Activated CD8-positive, alpha-beta memory T cell treated with anti-CD3 and anti-CD28 coated beads, Interleukin-2, amount 50 U/mL, for 24 hours (primary cell): ENCODE results near the gene TCL1B.
"Not testable (repeated sequence)": the region's sequence is repeated elsewhere in the genome, so short reads cannot be mapped to it uniquely, and the experiment has no call there.

Experiments used
- DNase-seq: peaks from one replicate; pipeline ENCODE4 v3.0.0-alpha.2; 2020; ENCODE audit errors: extremely low read depth

Gene TCL1B

GRCh38 chr14:95685978-95686922 lies at the start of gene TCL1B:
TCL1B (plus strand) TSS chr14:95686426; CDS start chr14:95686468, 42 bp downstream.
- no peak for DNase-seq

- no peak for DNase-seq
These were observed 41.2 kb upstream of the TCL1B start for GRCh38 chr14:95644981-95645380.

GRCh38 chr14:95645389-95645996 lies 40.7 kb upstream of the TCL1B start:
- no peak for DNase-seq

- no peak for DNase-seq
These were observed 38.3 kb upstream of the TCL1B start for GRCh38 chr14:95647926-95648325.

GRCh38 chr14:95649230-95649629 lies 37.0 kb upstream of the TCL1B start:
- no peak for DNase-seq

GRCh38 chr14:95651028-95651427 lies 35.2 kb upstream of the TCL1B start:
- DNase-seq = no peak

GRCh38 chr14:95651821-95652583 lies 34.2 kb upstream of the TCL1B start:
- DNase-seq = no peak

GRCh38 chr14:95652690-95653089 lies 33.5 kb upstream of the TCL1B start:
- no peak for DNase-seq

GRCh38 chr14:95655461-95655860 lies 30.8 kb upstream of the TCL1B start:
- no peak for DNase-seq

GRCh38 chr14:95656634-95657033 lies 29.6 kb upstream of the TCL1B start:
- no peak for DNase-seq

- DNase-seq = no peak
These were observed 28.8 kb upstream of the TCL1B start for GRCh38 chr14:95657454-95657853.

- DNase-seq = no peak
These were observed 26.8 kb upstream of the TCL1B start for GRCh38 chr14:95659293-95659989.

GRCh38 chr14:95659990-95660385 lies 26.2 kb upstream of the TCL1B start:
- no peak for DNase-seq

- DNase-seq = no peak
These were observed 25.3 kb upstream of the TCL1B start for GRCh38 chr14:95660651-95661515.

- no peak for DNase-seq
These were observed 23.6 kb upstream of the TCL1B start for GRCh38 chr14:95662376-95663186.

GRCh38 chr14:95663226-95663797 lies 22.9 kb upstream of the TCL1B start:
- DNase-seq = no peak

GRCh38 chr14:95664066-95664465 lies 22.2 kb upstream of the TCL1B start:
- DNase-seq = no peak

- DNase-seq = no peak
These were observed 21.7 kb upstream of the TCL1B start for GRCh38 chr14:95664546-95664945.

GRCh38 chr14:95665530-95665929 lies 20.7 kb upstream of the TCL1B start:
- not testable (repeated sequence) for DNase-seq

- DNase-seq = no peak
These were observed 19.8 kb upstream of the TCL1B start for GRCh38 chr14:95666450-95666849.
